Choroid plexus epithelial cell (primary cell): ENCODE results near the gene KCNH8.

Experiments used
- DNase-seq: peaks from one replicate; pipeline ENCODE4 v3.0.0-alpha.2; 2010; ENCODE audit warnings: low read depth
- H3K4me3 ChIP-seq: 2 replicates; pipeline ENCODE4 v1.5.1; 2011; ENCODE audit warnings: low read depth, mild to moderate bottlenecking, control low read depth, low read length, moderate library complexity
- CTCF ChIP-seq: conservative IDR thresholded peaks from 2 replicates; pipeline ENCODE4 v1.5.1; 2011; ENCODE audit warnings: low read depth, mild to moderate bottlenecking, control low read depth, inconsistent platforms, low read length, moderate library complexity

Gene KCNH8

GRCh38 chr3:19171794-19172193 is 23.5 kb downstream of the KCNH8 start:
- no peak for TF ChIP-seq CTCF
- H3K4me3 ChIP-seq, result no peak overlapping the region
- no peak for DNase-seq

- H3K4me3 ChIP-seq, result no peak overlapping the region
- TF ChIP-seq CTCF, result no peak
- no peak for DNase-seq
These were observed 25.6 kb downstream of the KCNH8 start for GRCh38 chr3:19173945-19174344.

GRCh38 chr3:19183584-19183983 is 35.3 kb downstream of the KCNH8 start:
- no peak for DNase-seq
- H3K4me3 ChIP-seq, result no peak overlapping the region
- no peak for TF ChIP-seq CTCF

GRCh38 chr3:19190126-19190525 is 41.8 kb downstream of the KCNH8 start:
- DNase-seq, result no peak
- H3K4me3 ChIP-seq, result no peak overlapping the region
- TF ChIP-seq CTCF, result no peak

GRCh38 chr3:19190602-19191001 is 42.3 kb downstream of the KCNH8 start:
- TF ChIP-seq CTCF, result no peak
- H3K4me3 ChIP-seq, result no peak overlapping the region
- no peak for DNase-seq

- no peak for DNase-seq
- no peak overlapping the region for H3K4me3 ChIP-seq
These were observed 50.8 kb downstream of the KCNH8 start for GRCh38 chr3:19199131-19199530.

More at GRCh38 chr3:19199131-19199530, 50.8 kb downstream of the KCNH8 start:
- no peak for TF ChIP-seq CTCF
